GM18517 (cell line): ENCODE measurements around the gene GCK.

Source experiments
- ATAC-seq: cut with Tn5 transposase; IDR thresholded peaks from one replicate; pipeline ENCODE4 v1.9.1; 2021; ENCODE audit warnings: mild to moderate bottlenecking, moderate library complexity; ENCODE audit not compliant: unreplicated experiment

Gene GCK

GRCh38 chr7:44123190-44124003 is 65.8 kb downstream of the GCK start, which contains the start of gene POLD2:
TSS of gene POLD2 (minus strand) at chr7:44123548. CDS start at chr7:44122053, 1,495 bp downstream.
- peak; percentile 93 for ATAC-seq

- ATAC-seq = no peak
These were observed 66.7 kb downstream of the GCK start for GRCh38 chr7:44122529-44122928.

GRCh38 chr7:44121761-44122420 is 67.3 kb downstream of the GCK start:
- ATAC-seq = no peak

- ATAC-seq = no peak
These were observed 68.8 kb downstream of the GCK start for GRCh38 chr7:44120395-44120794.

- no peak for ATAC-seq
These were observed 69.3 kb downstream of the GCK start for GRCh38 chr7:44119829-44120380.

GRCh38 chr7:44117801-44118429 is 71.3 kb downstream of the GCK start:
- ATAC-seq = no peak

- no peak for ATAC-seq
These were observed 72.2 kb downstream of the GCK start for GRCh38 chr7:44116789-44117666.

GRCh38 chr7:44116087-44116788 is 73.0 kb downstream of the GCK start:
- ATAC-seq = no peak

- no peak for ATAC-seq
These were observed 74.5 kb downstream of the GCK start for GRCh38 chr7:44114586-44115310.

- ATAC-seq = no peak
These were observed 75.4 kb downstream of the GCK start for GRCh38 chr7:44113764-44114354.

- no peak for ATAC-seq
These were observed 76.1 kb downstream of the GCK start for GRCh38 chr7:44112997-44113763.

- no peak for ATAC-seq
These were observed 76.8 kb downstream of the GCK start for GRCh38 chr7:44112231-44112996.

- ATAC-seq = no peak
These were observed 77.5 kb downstream of the GCK start for GRCh38 chr7:44111761-44112160.

- ATAC-seq = no peak
These were observed 78.3 kb downstream of the GCK start for GRCh38 chr7:44110719-44111635.

- ATAC-seq = no peak
These were observed 79.2 kb downstream of the GCK start for GRCh38 chr7:44109991-44110390.
